B cell (primary cell): Measurements from ENCODE around the gene DHDDS. TPM values are rescaled to one million over a fixed set of nuclear protein-coding genes. Genes with fewer than 3 reads are reported as not detected.

Source experiments
- ATAC-seq: fragments of 200-7000 bp; cut with Tn5 transposase; one replicate; pipeline ENCODE4 v1.10.0; 2021; ENCODE audit warnings: low read depth, mild to moderate bottlenecking, moderate number of reproducible peaks, moderate library complexity
- CTCF ChIA-PET: fragments of 350-600 bp; sonication (Branson Sonifier 250); formaldehyde crosslinking; loops from one replicate; lab custom pipeline; 2021; ENCODE audit warnings: antibody characterized with exemption, inconsistent platforms; lab: Charles Lee
- POLR2A ChIA-PET: fragments of 350-600 bp; sonication (Branson Sonifier 250); formaldehyde crosslinking; loops from one replicate; lab custom pipeline; 2021; ENCODE audit warnings: antibody characterized with exemption; lab: Charles Lee
- DNase-seq: peaks from one replicate; pipeline ENCODE4 v3.0.0; 2013
- H2AFZ ChIP-seq: 2 replicates; pipeline ENCODE4 v1.6.1; 2012; ENCODE audit warnings: mild to moderate bottlenecking, low read depth, low read length; ENCODE audit not compliant: insufficient read depth, poor library complexity, severe bottlenecking
- H3K27ac ChIP-seq, 2 donors: 1 replicate in 1 of 2; 2 replicates in 1 of 2; pipeline ENCODE4 v1.5.1; 2012 to 2013; ENCODE audit warnings: low read length in 2 of 2, mild to moderate bottlenecking in 2 of 2, moderate library complexity in 1 of 2
- H3K27me3 ChIP-seq, 4 experiments: fragments of 200-600 bp in 1 of 4; sonication (generic) in 1 of 4; replicated peaks in 1 of 4; 1 replicate in 2 of 4; 2 replicates in 2 of 4; pipeline versions ENCODE4 v1.6.1 to v1.7.0; 2013 to 2016; ENCODE audit warnings: low read length in 3 of 4, mild to moderate bottlenecking in 2 of 4, mixed read lengths in 1 of 4, moderate library complexity in 1 of 4; ENCODE audit not compliant: insufficient read depth in 4 of 4, control insufficient read depth in 3 of 4; ENCODE audit errors: control extremely low read depth in 1 of 4
- H3K36me3 ChIP-seq, 2 experiments: replicated peaks in 1 of 2; 1 replicate in 1 of 2; 2 replicates in 1 of 2; pipeline versions ENCODE4 v1.6.1 to v1.7.1; 2013; ENCODE audit warnings: low read length in 1 of 2; ENCODE audit not compliant: insufficient read depth in 2 of 2, control insufficient read depth in 1 of 2; ENCODE audit errors: control extremely low read depth in 1 of 2, extremely low read depth in 1 of 2
- H3K4me1 ChIP-seq, 2 donors: fragments of 200-600 bp in 1 of 2; sonication (generic) in 1 of 2; 1 replicate in 1 of 2; 2 replicates in 1 of 2; pipeline versions ENCODE4 v1.5.1 to v1.6.1; 2013 to 2017; ENCODE audit warnings: low read length in 2 of 2; ENCODE audit not compliant: control insufficient read depth in 2 of 2, insufficient read depth in 2 of 2
- H3K4me2 ChIP-seq: replicated peaks from 2 replicates; pipeline ENCODE3; 2012; ENCODE audit warnings: mild to moderate bottlenecking, low read depth, low read length; ENCODE audit not compliant: poor library complexity, severe bottlenecking
- H3K4me3 ChIP-seq, 5 experiments: fragments of 200-600 bp in 1 of 5; sonication (generic) in 1 of 5; 1 replicate in 3 of 5; 2 replicates in 2 of 5; pipeline versions ENCODE4 v1.5.1 to v1.7.0; 2011 to 2016; ENCODE audit warnings: low read length in 4 of 5, mild to moderate bottlenecking in 4 of 5, low read depth in 2 of 5, control low read depth in 1 of 5, moderate library complexity in 1 of 5; ENCODE audit not compliant: insufficient read depth in 1 of 5; ENCODE audit errors: control extremely low read depth in 1 of 5, extremely low read depth in 1 of 5
- H3K79me2 ChIP-seq: fragments of 200-600 bp; sonication (generic); one replicate; pipeline ENCODE4 v1.6.0; 2016; ENCODE audit warnings: low read length; ENCODE audit not compliant: control insufficient read depth, insufficient read depth
- H3K9ac ChIP-seq: fragments of 200-600 bp; sonication (generic); 2 replicates; pipeline ENCODE4 v1.6.1; 2017; ENCODE audit warnings: mild to moderate bottlenecking, low read length, moderate library complexity
- H3K9me3 ChIP-seq, 3 donors: one replicate each; pipeline versions ENCODE4 v1.6.1 to v1.7.1; 2013; ENCODE audit warnings: low read length in 2 of 3; ENCODE audit not compliant: control insufficient read depth in 2 of 3, insufficient read depth in 1 of 3; ENCODE audit errors: control extremely low read depth in 1 of 3
- H4K20me1 ChIP-seq: 2 replicates; pipeline ENCODE4 v1.6.0; 2012; ENCODE audit warnings: mild to moderate bottlenecking, low read length; ENCODE audit not compliant: insufficient read depth, control insufficient read depth, poor library complexity, severe bottlenecking
- H3K27ac Mint-ChIP-seq: one replicate; pipeline ENCODE4 v1.8.0; 2021; ENCODE audit warnings: mixed read lengths
- H3K27me3 Mint-ChIP-seq: one replicate; pipeline ENCODE4 v1.8.0; 2021; ENCODE audit warnings: mixed read lengths
- H3K4me1 Mint-ChIP-seq: one replicate; pipeline ENCODE4 v1.8.0; 2021; ENCODE audit warnings: mixed read lengths
- H3K4me3 Mint-ChIP-seq: one replicate; pipeline ENCODE4 v1.8.0; 2021; ENCODE audit warnings: mixed read lengths
- H3K9me3 Mint-ChIP-seq: one replicate; pipeline ENCODE4 v1.8.0; 2022; ENCODE audit warnings: mixed read lengths; ENCODE audit not compliant: insufficient read depth
- CTCF ChIP-seq: fragments of 200-600 bp; IDR thresholded peaks from one replicate; pipeline ENCODE4 v1.8.0; 2022; ENCODE audit warnings: antibody characterized with exemption, mild to moderate bottlenecking
- EZH2 ChIP-seq: IDR thresholded peaks from 2 replicates; pipeline ENCODE4 v1.6.1; 2012; ENCODE audit warnings: borderline replicate concordance, low read depth, mild to moderate bottlenecking, moderate library complexity, low read length; ENCODE audit not compliant: insufficient read depth, poor library complexity, severe bottlenecking
- WGBS: methylation state at CpG from one replicate; pipeline ENCODE4 v1.1.5; 2013; ENCODE audit warnings: missing lambda C conversion rate; ENCODE audit not compliant: insufficient coverage; 5-methylcytosine and 5-hydroxymethylcytosine counted together
- intact Hi-C: fragments of 100-400 bp; cut with micrococcal nuclease; formaldehyde crosslinking; loops from one replicate; pipeline ENCODE4 v1.10.0; 2022
- polyA plus RNA-seq: library from polyadenylated mRNA; depleted of rRNA; stranded (reverse); fragments of >200 nt; gene quantifications from 2 replicates; pipeline ENCODE4 v1.2.3, GENCODE V29; 2012
- total RNA-seq, 2 donors: library from RNA; stranded (reverse); fragments of 120-200 nt in 1 of 2; gene quantifications; 1 replicate in 1 of 2; 2 replicates in 1 of 2; pipeline versions ENCODE4 v1.2.3 to v1.2.4, GENCODE V29; 2013 to 2022

Gene DHDDS
- total and polyA plus RNA-seq, 2 donors (not counting 1 experiment from before 2014, with no cell fraction given) = 20.4 to 54.2 TPM

DNA sequence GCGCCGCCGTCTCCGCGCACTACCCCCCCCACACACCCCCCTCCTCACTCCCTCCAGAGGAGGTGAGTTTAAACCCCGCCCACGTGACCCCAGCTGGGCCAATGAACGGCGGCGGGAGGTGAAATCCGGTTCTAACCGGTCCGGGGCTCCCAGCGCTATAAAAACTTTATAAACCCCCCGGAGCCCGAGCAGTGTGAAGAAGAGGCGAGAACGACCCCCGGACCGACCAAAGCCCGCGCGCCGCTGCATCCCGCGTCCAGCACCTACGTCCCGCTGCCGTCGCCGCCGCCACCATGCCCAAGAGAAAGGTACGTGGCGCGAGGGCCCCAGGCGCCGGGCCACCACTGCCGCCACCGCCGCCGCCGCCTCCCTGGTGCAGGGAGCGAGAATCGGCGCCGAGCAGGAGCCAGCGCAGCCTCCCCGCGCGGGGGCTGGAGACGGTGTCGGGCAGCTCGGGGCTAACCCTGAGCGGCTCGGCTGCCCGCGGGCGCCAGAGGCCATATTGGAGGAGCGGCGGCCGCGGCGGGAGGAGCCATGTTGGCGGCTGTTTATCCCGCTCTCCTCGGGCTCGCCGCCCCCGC lies 40.3 kb downstream of the DHDDS start, which contains the start of gene HMGN2:
Gene HMGN2, plus strand, starts transcription at position 121 of the 581 bp plus-strand sequence. Its CDS starts 173 bp downstream, at position 294.
- ChIA-PET CTCF (interaction anchor here (1.1 to 3.8 kb wide), 6 partner anchors 10 to 317 kb away, joined by 3 to 23 read pairs (median 4); partner anchors contain the start of gene DHDDS), POLR2A (interaction anchor here (0.7 to 2.8 kb wide), 7 partner anchors 11 to 152 kb away, joined by 3 to 39 read pairs (median 4); partner anchors contain the start of gene DHDDS)
- TF ChIP-seq CTCF = no peak
- no peak for TF ChIP-seq EZH2
- peak within 1 kb of the TSS; percentile 98 for H3K9ac ChIP-seq
- Mint-ChIP-seq H3K4me3 (peak within 1 kb of the TSS; percentile 93), H3K27me3 (no peaks in the 10 kb centered on the region), H3K27ac (peak within 1 kb of the TSS; percentile 98), H3K9me3 (no peaks in the 10 kb centered on the region), H3K4me1 (peaks cover 53% of the 10 kb centered on the region)
- H3K4me3 ChIP-seq = peak within 1 kb of the TSS; percentile 72 to 91 (median 80)
- H4K20me1 ChIP-seq = peaks cover 68% of the 10 kb centered on the region
- peaks cover 25% of the 10 kb centered on the region for H3K79me2 ChIP-seq
- peaks cover 35% of the 10 kb centered on the region in 2 donors for H3K4me1 ChIP-seq
- intact Hi-C loops = loop anchor here (1.0 to 10.0 kb wide), 9 partner anchors 40 to 432 kb away; partner anchors contain the start of genes CD52, DHDDS, GPATCH3 and PDIK1L
- under 1% methylated on average over 69 of the region's 69 CpGs for WGBS
- H3K27ac ChIP-seq = peak within 1 kb of the TSS; percentile 95 to 98
- ATAC-seq (peak; percentile 57), DNase-seq (peak; percentile 90)
- peak within 1 kb of the TSS; percentile 96 for H3K4me2 ChIP-seq
- no peaks in the 10 kb centered on the region for H3K27me3 ChIP-seq
- no peaks in the 10 kb centered on the region for H3K9me3 ChIP-seq
- peaks cover 4 to 42% of the 10 kb centered on the region in 2 experiments for H3K36me3 ChIP-seq
- peak within 1 kb of the TSS; percentile 84 for H2AFZ ChIP-seq
